HCT116 (cell line): ENCODE measurements around the gene C5AR1. TPM values are rescaled to one million over a fixed set of nuclear protein-coding genes. Genes with fewer than 3 reads are reported as not detected.

Experiments
- ATAC-seq: fragments of 200-7000 bp; cut with Tn5 transposase; 2 replicates; pipeline ENCODE4 v1.9.1; 2020; ENCODE audit warnings: mild to moderate bottlenecking, moderate library complexity
- BruUV-seq: library from RNA; stranded (reverse); fragments of 400-500 nt; replicated peaks from 2 replicates; lab custom pipeline; 2021; lab: Mats Ljungman, UMichigan
- CTCF ChIA-PET: fragments of 300-600 bp; sonication (Branson Sonifier 250); formaldehyde crosslinking; loops from one replicate; lab custom pipeline; 2021; ENCODE audit warnings: antibody characterized with exemption; lab: Charles Lee
- POLR2A ChIA-PET: fragments of 300-600, 350-600 bp; sonication (Branson Sonifier 250); formaldehyde crosslinking; loops from one replicate; lab custom pipeline; 2021; ENCODE audit warnings: antibody characterized with exemption; lab: Charles Lee
- RAD21 ChIA-PET, 2 experiments: fragments of 300-600 bp; sonication (Branson Sonifier 250); formaldehyde crosslinking; loops; one replicate each; lab custom pipeline; 2023; ENCODE audit warnings: low total read pairs in 2 of 2; ENCODE audit not compliant: uncharacterized antibody in 2 of 2, unreplicated experiment in 2 of 2, low non-redundant PET in 1 of 2; lab: Charles Lee
- DNase-seq: peaks from one replicate; pipeline ENCODE4 v3.0.0-alpha.2; 2010; ENCODE audit warnings: low read depth, low spot score
- H2AFZ ChIP-seq: fragments of 200-600 bp; shearing (Covaris generic), sonication (generic); 2 replicates; pipeline ENCODE4 v1.6.1; 2017; ENCODE audit warnings: low read depth, mixed run types, mixed read lengths, antibody characterized with exemption, low read length; ENCODE audit not compliant: poor library complexity, severe bottlenecking
- H3K27ac ChIP-seq: 2 replicates; pipeline ENCODE4 v1.5.1; 2012; ENCODE audit warnings: low read depth, low read length
- H3K27me3 ChIP-seq: fragments of 200-600 bp; sonication (generic); 2 replicates; pipeline ENCODE4 v1.6.1; 2016; ENCODE audit warnings: mixed run types, low read length, mixed read lengths; ENCODE audit not compliant: insufficient read depth
- H3K36me3 ChIP-seq, 2 experiments: fragments of 200-500 bp in 1 of 2; fragments of 200-600 bp in 1 of 2; sonication (Bioruptor generic) in 1 of 2; sonication (generic) in 1 of 2; 2 replicates each; pipeline versions ENCODE4 v1.5.1 to v1.6.1; 2014 to 2016; ENCODE audit warnings: low read length in 2 of 2, inconsistent platforms in 1 of 2, mixed read lengths in 1 of 2, mixed run types in 1 of 2; ENCODE audit not compliant: insufficient read depth in 2 of 2, control insufficient read depth in 1 of 2
- H3K4me1 ChIP-seq, 2 experiments: fragments of 200-600 bp in 1 of 2; sonication (generic) in 1 of 2; 2 replicates each; pipeline versions ENCODE4 v1.5.1 to v1.6.1; 2012 to 2017; ENCODE audit warnings: low read length in 2 of 2, inconsistent platforms in 1 of 2, mild to moderate bottlenecking in 1 of 2, mixed read lengths in 1 of 2, mixed run types in 1 of 2, moderate library complexity in 1 of 2; ENCODE audit not compliant: insufficient read depth in 2 of 2, control insufficient read depth in 1 of 2
- H3K4me2 ChIP-seq: fragments of 200-600 bp; sonication (generic); 2 replicates; pipeline ENCODE4 v1.6.1; 2017; ENCODE audit warnings: mixed run types, low read length, mixed read lengths
- H3K4me3 ChIP-seq, 2 experiments: fragments of 200-600 bp in 1 of 2; sonication (generic) in 1 of 2; replicated peaks in 1 of 2; 2 replicates each; pipeline ENCODE4 v1.5.1; 2011 to 2016; ENCODE audit warnings: low read length in 2 of 2, control low read depth in 1 of 2, low read depth in 1 of 2, mild to moderate bottlenecking in 1 of 2, mixed read lengths in 1 of 2, mixed run types in 1 of 2
- H3K79me2 ChIP-seq: fragments of 200-600 bp; sonication (generic); 2 replicates; pipeline ENCODE4 v1.6.1; 2017; ENCODE audit warnings: mild to moderate bottlenecking, mixed run types, low read length, moderate library complexity, mixed read lengths; ENCODE audit not compliant: insufficient read depth
- H3K9ac ChIP-seq: fragments of 200-600 bp; sonication (generic); 2 replicates; pipeline ENCODE4 v1.6.1; 2016; ENCODE audit warnings: low read length, mixed read lengths
- H3K9me2 ChIP-seq: fragments of 200-600 bp; sonication (generic), shearing (Covaris generic); 2 replicates; pipeline ENCODE4 v1.6.1; 2017; ENCODE audit warnings: mixed run types, mild to moderate bottlenecking, moderate library complexity; ENCODE audit not compliant: insufficient read depth
- H3K9me3 ChIP-seq, 2 experiments: fragments of 200-500 bp in 1 of 2; fragments of 200-600 bp in 1 of 2; sonication (Bioruptor generic) in 1 of 2; sonication (generic) in 1 of 2; 2 replicates each; pipeline ENCODE4 v1.6.1; 2014 to 2017; ENCODE audit warnings: low read length in 2 of 2, mixed read lengths in 2 of 2, inconsistent platforms in 1 of 2, low read depth in 1 of 2, mild to moderate bottlenecking in 1 of 2, mixed run types in 1 of 2, moderate library complexity in 1 of 2; ENCODE audit not compliant: control insufficient read depth in 1 of 2, insufficient read depth in 1 of 2
- H4K20me1 ChIP-seq: fragments of 200-600 bp; sonication (generic), shearing (Covaris generic); 2 replicates; pipeline ENCODE4 v1.6.1; 2017; ENCODE audit warnings: mixed run types, mild to moderate bottlenecking, moderate library complexity; ENCODE audit not compliant: insufficient read depth
- ATF3 ChIP-seq: IDR thresholded peaks from 2 replicates; pipeline ENCODE4 v1.6.1; 2012
- CBX3 ChIP-seq: IDR thresholded peaks from 2 replicates; pipeline ENCODE4 v1.6.1; 2012; ENCODE audit warnings: low read depth
- CEBPB ChIP-seq: IDR thresholded peaks from 2 replicates; pipeline ENCODE4 v1.6.1; 2012; ENCODE audit warnings: low read depth
- EGR1 ChIP-seq: IDR thresholded peaks from 2 replicates; pipeline ENCODE4 v1.6.1; 2012; ENCODE audit warnings: low read depth
- EZH2 ChIP-seq: fragments of 200-600 bp; sonication (generic); IDR thresholded peaks from 2 replicates; pipeline ENCODE4 v1.6.1; 2017; ENCODE audit warnings: antibody characterized with exemption, mixed run types
- EZH2phosphoT487 ChIP-seq: fragments of 200-600 bp; IDR thresholded peaks from 2 replicates; pipeline ENCODE4 v1.6.1; 2018; ENCODE audit warnings: antibody characterized with exemption, borderline replicate concordance
- FOSL1 ChIP-seq: IDR thresholded peaks from 2 replicates; pipeline ENCODE4 v1.6.1; 2012; ENCODE audit warnings: low read depth
- JUND ChIP-seq: IDR thresholded peaks from 2 replicates; pipeline ENCODE4 v1.6.1; 2012
- MAX ChIP-seq: IDR thresholded peaks from 2 replicates; pipeline ENCODE4 v1.6.1; 2012
- RAD21 ChIP-seq: IDR thresholded peaks from 2 replicates; pipeline ENCODE4 v1.6.1; 2012; ENCODE audit warnings: low read depth, mild to moderate bottlenecking
- REST ChIP-seq: IDR thresholded peaks from 2 replicates; pipeline ENCODE4 v1.6.1; 2012; ENCODE audit warnings: low read depth
- SP1 ChIP-seq: IDR thresholded peaks from 2 replicates; pipeline ENCODE4 v1.6.1; 2012; ENCODE audit warnings: low read depth
- SRF ChIP-seq: IDR thresholded peaks from 2 replicates; pipeline ENCODE4 v1.6.1; 2012; ENCODE audit warnings: low read depth
- TCF7L2 ChIP-seq: IDR thresholded peaks from 2 replicates; pipeline ENCODE4 v1.7.0; 2011; ENCODE audit warnings: borderline replicate concordance, inconsistent platforms; ENCODE audit not compliant: insufficient read depth, insufficient read length; ENCODE audit errors: extremely low read depth
- YY1 ChIP-seq: IDR thresholded peaks from 2 replicates; pipeline ENCODE4 v1.6.1; 2011; ENCODE audit warnings: low read length, low read depth, moderate library complexity, mild to moderate bottlenecking; ENCODE audit not compliant: insufficient replicate concordance; ENCODE audit errors: extremely low read depth
- ZBTB33 ChIP-seq: IDR thresholded peaks from 2 replicates; pipeline ENCODE4 v1.6.1; 2011; ENCODE audit warnings: mild to moderate bottlenecking, low read length, moderate library complexity; ENCODE audit not compliant: insufficient replicate concordance; ENCODE audit errors: extremely low read depth
- intact Hi-C: fragments of 100-400 bp; cut with micrococcal nuclease; formaldehyde crosslinking; loops from 2 replicates; pipeline ENCODE4 v1.10.0; 2022
- total RNA-seq: library from RNA; stranded (reverse); gene quantifications from one replicate; pipeline ENCODE4 v1.2.1, GENCODE V29; 2021; ENCODE audit not compliant: unreplicated experiment

The C5AR1 gene
- total RNA-seq, 1 experiment from 2014 or later: 6.5 TPM

- Histone ChIP-seq H4K20me1 (no peaks in the 10 kb centered on the region), H3K27ac (no peak overlapping the region), H3K27me3 (no peaks in the 10 kb centered on the region), H3K79me2 (no peaks in the 10 kb centered on the region), H3K9me2 (no peaks in the 10 kb centered on the region), H3K9me3 (no peaks in the 10 kb centered on the region), H3K9ac (no peak overlapping the region), H3K4me1 (peaks cover 8 to 31% of the 10 kb centered on the region in 2 experiments; a peak in 3 of 4 replicates), H2AFZ (no peak overlapping the region), H3K4me3 (no peak overlapping the region), H3K36me3 (no peaks in the 10 kb centered on the region), H3K4me2 (no peak overlapping the region)
- TF ChIP-seq EZH2 (no peak), SRF (no peak), YY1 (no peak), MAX (no peak), EZH2phosphoT487 (no peak), SP1 (no peak), RAD21 (no peak), TCF7L2 (no peak), CBX3 (no peak), CEBPB (no peak)
- POLR2A ChIA-PET: no interaction called here
- CTCF ChIA-PET: interaction anchor here (0.6 to 1.5 kb wide), 2 partner anchors 33 to 43 kb away, joined by 3 to 4 read pairs; partner anchors contain the start of gene DHX34
- ATAC-seq: no peak
- RAD21 ChIA-PET: no interaction called here
- DNase-seq: no peak
- intact Hi-C loops: no loop called here
- BruUV-seq: no TSS peak
Observed at GRCh38 chr19:47306303-47306702, 3.4 kb upstream of the C5AR1 start.

- RAD21 ChIA-PET: no interaction called here
- H3K9me2 ChIP-seq: no peaks in the 10 kb centered on the region
- no peak overlapping the region for H3K4me3 ChIP-seq
- no peak overlapping the region for H3K4me2 ChIP-seq
- no peak overlapping the region for H2AFZ ChIP-seq
- H3K79me2 ChIP-seq: no peaks in the 10 kb centered on the region
- H3K4me1 ChIP-seq: peaks cover 16 to 40% of the 10 kb centered on the region in 2 experiments
- ATAC-seq: no peak
- DNase-seq: no peak
- no peak overlapping the region for H3K27ac ChIP-seq
- H4K20me1 ChIP-seq: no peaks in the 10 kb centered on the region
- CTCF ChIA-PET: interaction anchor here (1.2 to 1.5 kb wide), 2 partner anchors 40 to 404 kb away, joined by 3 read pairs; partner anchors contain the start of gene DHX34
- intact Hi-C loops: no loop called here
- H3K27me3 ChIP-seq: no peaks in the 10 kb centered on the region
- no peaks in the 10 kb centered on the region for H3K36me3 ChIP-seq
- H3K9me3 ChIP-seq: no peaks in the 10 kb centered on the region
- no peak overlapping the region for H3K9ac ChIP-seq
- BruUV-seq: no TSS peak
- POLR2A ChIA-PET: no interaction called here
- TF ChIP-seq REST (no peak), ZBTB33 (no peak), JUND (no peak), FOSL1 (no peak), TCF7L2 (no peak), CEBPB (no peak), CBX3 (no peak), ATF3 (no peak), SRF (no peak), EGR1 (no peak)
Observed at GRCh38 chr19:47309038-47309437, 623 bp upstream of the C5AR1 start.
